ENCODE measurements around the gene CYFIP1. TPM values are rescaled to one million over a fixed set of nuclear protein-coding genes. Genes with fewer than 3 reads are reported as not detected.

Gene CYFIP1
- total and polyA plus RNA-seq, 4 experiments from 2014 or later = 10.8 to 21.5 (median 16.5) TPM

GRCh38 chr15:22979238-22980188, 655 bp downstream of the CYFIP1 start:
- Mint-ChIP-seq H3K4me1 (peaks cover 8 to 15% (median 13%) of the 10 kb centered on the region in 4 donors), H3K27ac (peak overlapping the region in 5 of 7 donors; percentile 52 to 68 (median 60)), H3K27me3 (peaks cover 0 to 2% of the 10 kb centered on the region in 2 donors), H3K9me3 (no peaks in the 10 kb centered on the region), H3K4me3 (peak overlapping the region; percentile 89 to 96 (median 91)), H3K36me3 (peaks cover 0 to 3% of the 10 kb centered on the region in 2 donors)
- DNase-seq = peak in 4 of 5 donors; percentile 15 to 26 (median 20)
- no peaks in the 10 kb centered on the region for H3K36me3 ChIP-seq (ENCODE audit: insufficient read depth, low read length)
- no peaks in the 10 kb centered on the region for H3K9me3 ChIP-seq (ENCODE audit: control insufficient read depth in 1 of 2, low read length in 2 of 2)
- H3K4me3 ChIP-seq (ENCODE audit: low read length in 2 of 2) = peak overlapping the region; percentile 54 to 78
- intact Hi-C loops (cut with micrococcal nuclease) = no loop called here
- no peaks in the 10 kb centered on the region for H3K27me3 ChIP-seq (ENCODE audit: insufficient read depth, low read length)
- ChIA-PET POLR2A (ENCODE audit: partially characterized antibody) (interaction anchor here (1.0 kb wide), 1 partner anchor 59 kb away, joined by 3 read pairs; no protein-coding TSS in a partner anchor), CTCF (ENCODE audit: partially characterized antibody) (interaction anchor here (1.4 kb wide), 1 partner anchor 9 kb away, joined by 3 read pairs; no protein-coding TSS in a partner anchor)
- H3K27ac ChIP-seq (ENCODE audit: low read depth, low read length) = no peak overlapping the region
- peaks cover 4% of the 10 kb centered on the region for H3K4me1 ChIP-seq (ENCODE audit: insufficient read depth, low read length)

GRCh38 chr15:22978691-22979237, 1.4 kb downstream of the CYFIP1 start:
- Mint-ChIP-seq H3K27me3 (peaks cover 0 to 2% of the 10 kb centered on the region in 2 donors), H3K27ac (peak overlapping the region in 3 of 7 donors; percentile 49 to 63 (median 61))
- peak in 3 of 5 donors; percentile 5 to 21 (median 7) for DNase-seq

GRCh38 chr15:22974745-22975144, 5.4 kb downstream of the CYFIP1 start:
- H3K36me3 ChIP-seq (ENCODE audit: insufficient read depth, low read length) = no peaks in the 10 kb centered on the region
- H3K27ac Mint-ChIP-seq = peak overlapping the region in 2 of 7 donors; percentile 9 to 15
- no peaks in the 10 kb centered on the region for H3K9me3 ChIP-seq (ENCODE audit: control insufficient read depth in 1 of 2, low read length in 2 of 2)
- peaks cover 0 to 2% of the 10 kb centered on the region in 2 donors for H3K27me3 Mint-ChIP-seq
- no peak overlapping the region for H3K4me3 ChIP-seq (ENCODE audit: low read length in 2 of 2)
- ChIA-PET POLR2A (ENCODE audit: partially characterized antibody) (no interaction called here), CTCF (ENCODE audit: partially characterized antibody) (no interaction called here)
- no peak for DNase-seq
- H3K4me1 Mint-ChIP-seq = peaks cover 9 to 20% (median 17%) of the 10 kb centered on the region in 4 donors
- no peaks in the 10 kb centered on the region for H3K27me3 ChIP-seq (ENCODE audit: insufficient read depth, low read length)
- no peak overlapping the region for H3K27ac ChIP-seq (ENCODE audit: low read depth, low read length)
- H3K9me3 Mint-ChIP-seq = no peaks in the 10 kb centered on the region
- H3K4me3 Mint-ChIP-seq = no peak overlapping the region
- peaks cover 4% of the 10 kb centered on the region for H3K4me1 ChIP-seq (ENCODE audit: insufficient read depth, low read length)
- peaks cover 0 to 3% of the 10 kb centered on the region in 2 donors for H3K36me3 Mint-ChIP-seq
- intact Hi-C loops (cut with micrococcal nuclease) = no loop called here

More at GRCh38 chr15:22978691-22979237, 1.4 kb downstream of the CYFIP1 start:
- peak overlapping the region; percentile 54 to 78 for H3K4me3 ChIP-seq (ENCODE audit: low read length in 2 of 2)
- Mint-ChIP-seq H3K9me3 (no peaks in the 10 kb centered on the region), H3K36me3 (peaks cover 0 to 3% of the 10 kb centered on the region in 2 donors), H3K4me3 (peak overlapping the region; percentile 89 to 96 (median 91)), H3K4me1 (peaks cover 8 to 15% (median 13%) of the 10 kb centered on the region in 4 donors)
- no peaks in the 10 kb centered on the region for H3K27me3 ChIP-seq (ENCODE audit: insufficient read depth, low read length)
- H3K27ac ChIP-seq (ENCODE audit: low read depth, low read length) = no peak overlapping the region
- no peaks in the 10 kb centered on the region for H3K36me3 ChIP-seq (ENCODE audit: insufficient read depth, low read length)
- H3K9me3 ChIP-seq (ENCODE audit: control insufficient read depth in 1 of 2, low read length in 2 of 2) = no peaks in the 10 kb centered on the region
- ChIA-PET POLR2A (ENCODE audit: partially characterized antibody) (interaction anchor here (1.0 kb wide), 1 partner anchor 60 kb away, joined by 3 read pairs; no protein-coding TSS in a partner anchor), CTCF (ENCODE audit: partially characterized antibody) (no interaction called here)
- intact Hi-C loops (cut with micrococcal nuclease) = no loop called here
- H3K4me1 ChIP-seq (ENCODE audit: insufficient read depth, low read length) = peaks cover 4% of the 10 kb centered on the region

GRCh38 chr15:22973987-22974386, 6.2 kb downstream of the CYFIP1 start:
- Histone ChIP-seq H3K27ac (ENCODE audit: low read depth, low read length) (no peak overlapping the region), H3K4me3 (ENCODE audit: low read length in 2 of 2) (no peak overlapping the region), H3K4me1 (ENCODE audit: insufficient read depth, low read length) (peaks cover 4% of the 10 kb centered on the region), H3K9me3 (ENCODE audit: control insufficient read depth in 1 of 2, low read length in 2 of 2) (no peaks in the 10 kb centered on the region), H3K36me3 (ENCODE audit: insufficient read depth, low read length) (no peaks in the 10 kb centered on the region), H3K27me3 (ENCODE audit: insufficient read depth, low read length) (no peaks in the 10 kb centered on the region)
- Mint-ChIP-seq H3K4me3 (no peak overlapping the region), H3K36me3 (no peaks in the 10 kb centered on the region), H3K9me3 (peaks cover 0 to 3% (median 0%) of the 10 kb centered on the region in 8 donors), H3K27me3 (no peaks in the 10 kb centered on the region), H3K27ac (no peak overlapping the region), H3K4me1 (peaks cover 9 to 13% (median 13%) of the 10 kb centered on the region in 4 donors)
- intact Hi-C loops (cut with micrococcal nuclease) = no loop called here
- DNase-seq = no peak
- ChIA-PET POLR2A (ENCODE audit: partially characterized antibody) (no interaction called here), CTCF (ENCODE audit: partially characterized antibody) (no interaction called here)

GRCh38 chr15:22973286-22973685, 6.9 kb downstream of the CYFIP1 start:
- H3K9me3 ChIP-seq (ENCODE audit: control insufficient read depth in 1 of 2, low read length in 2 of 2) = no peaks in the 10 kb centered on the region
- H3K4me1 Mint-ChIP-seq = peaks cover 6 to 7% (median 7%) of the 10 kb centered on the region in 4 donors
- peaks cover 0 to 3% (median 0%) of the 10 kb centered on the region in 8 donors for H3K9me3 Mint-ChIP-seq
- peaks cover 0 to 4% of the 10 kb centered on the region in 2 donors for H3K36me3 Mint-ChIP-seq
- H3K27ac Mint-ChIP-seq = no peak overlapping the region
- H3K27me3 ChIP-seq (ENCODE audit: insufficient read depth, low read length) = no peaks in the 10 kb centered on the region
- no peak overlapping the region for H3K4me3 ChIP-seq (ENCODE audit: low read length in 2 of 2)
- H3K4me3 Mint-ChIP-seq = peak overlapping the region in 1 of 8 donors; percentile 26
- no peak overlapping the region for H3K27ac ChIP-seq (ENCODE audit: low read depth, low read length)
- no peaks in the 10 kb centered on the region for H3K27me3 Mint-ChIP-seq
- POLR2A ChIA-PET (ENCODE audit: partially characterized antibody) = no interaction called here
- intact Hi-C loops (cut with micrococcal nuclease) = no loop called here
- DNase-seq = no peak
- CTCF ChIA-PET (ENCODE audit: partially characterized antibody) = no interaction called here
- H3K36me3 ChIP-seq (ENCODE audit: insufficient read depth, low read length) = no peaks in the 10 kb centered on the region
- no peaks in the 10 kb centered on the region for H3K4me1 ChIP-seq (ENCODE audit: insufficient read depth, low read length)

GRCh38 chr15:22969489-22969888, 10.7 kb downstream of the CYFIP1 start:
- peaks cover 0 to 4% of the 10 kb centered on the region in 2 donors for H3K36me3 Mint-ChIP-seq
- no peaks in the 10 kb centered on the region for H3K36me3 ChIP-seq (ENCODE audit: insufficient read depth, low read length)
- ChIA-PET CTCF (ENCODE audit: partially characterized antibody) (no interaction called here), POLR2A (ENCODE audit: partially characterized antibody) (no interaction called here)
- peak overlapping the region in 1 of 7 donors; percentile 15 for H3K27ac Mint-ChIP-seq
- no peaks in the 10 kb centered on the region for H3K27me3 Mint-ChIP-seq
- DNase-seq = no peak
- no peaks in the 10 kb centered on the region for H3K9me3 ChIP-seq (ENCODE audit: control insufficient read depth in 1 of 2, low read length in 2 of 2)
- H3K4me1 Mint-ChIP-seq = peaks cover 3 to 8% (median 5%) of the 10 kb centered on the region in 4 donors
- no peaks in the 10 kb centered on the region for H3K27me3 ChIP-seq (ENCODE audit: insufficient read depth, low read length)
- H3K4me3 ChIP-seq (ENCODE audit: low read length in 2 of 2) = no peak overlapping the region
- peaks cover 0 to 3% (median 0%) of the 10 kb centered on the region in 8 donors for H3K9me3 Mint-ChIP-seq
- H3K4me3 Mint-ChIP-seq = no peak overlapping the region
- H3K4me1 ChIP-seq (ENCODE audit: insufficient read depth, low read length) = no peaks in the 10 kb centered on the region
- no peak overlapping the region for H3K27ac ChIP-seq (ENCODE audit: low read depth, low read length)
- intact Hi-C loops (cut with micrococcal nuclease) = no loop called here

- ChIA-PET POLR2A (ENCODE audit: partially characterized antibody) (no interaction called here), CTCF (ENCODE audit: partially characterized antibody) (no interaction called here)
- H3K27ac Mint-ChIP-seq = peak overlapping the region in 2 of 7 donors; percentile 4 to 23
- no peaks in the 10 kb centered on the region for H3K27me3 Mint-ChIP-seq
- H3K4me1 Mint-ChIP-seq = peaks cover 2 to 5% (median 2%) of the 10 kb centered on the region in 4 donors
- H3K4me3 Mint-ChIP-seq = no peak overlapping the region
- DNase-seq = no peak
- peaks cover 0 to 3% (median 0%) of the 10 kb centered on the region in 8 donors for H3K9me3 Mint-ChIP-seq
- no peaks in the 10 kb centered on the region for H3K4me1 ChIP-seq (ENCODE audit: insufficient read depth, low read length)
- H3K36me3 Mint-ChIP-seq = peaks cover 0 to 4% of the 10 kb centered on the region in 2 donors
- H3K4me3 ChIP-seq (ENCODE audit: low read length in 2 of 2) = no peak overlapping the region
- no peak overlapping the region for H3K27ac ChIP-seq (ENCODE audit: low read depth, low read length)
- no peaks in the 10 kb centered on the region for H3K9me3 ChIP-seq (ENCODE audit: control insufficient read depth in 1 of 2, low read length in 2 of 2)
- H3K36me3 ChIP-seq (ENCODE audit: insufficient read depth, low read length) = no peaks in the 10 kb centered on the region
- H3K27me3 ChIP-seq (ENCODE audit: insufficient read depth, low read length) = no peaks in the 10 kb centered on the region
- intact Hi-C loops (cut with micrococcal nuclease) = no loop called here
Measured at GRCh38 chr15:22968366-22968765, 11.8 kb downstream of the CYFIP1 start.

Data from CD4-positive, alpha-beta memory T cell (primary cell).